ENCODE data around the gene SRPX. TPM values are rescaled to one million over a fixed set of nuclear protein-coding genes. Genes with fewer than 3 reads are reported as not detected.

The SRPX gene
- total RNA-seq, 1 donor from 2014 or later = 60.1 TPM

GRCh38 chrX:38236901-38237615 lies 16.4 kb upstream of the SRPX start:
- Histone ChIP-seq H3K27ac (ENCODE audit: low read depth, low read length) (no peak overlapping the region), H3K4me3 (ENCODE audit: insufficient read depth, low read depth, low read length) (no peak overlapping the region), H3K9me3 (ENCODE audit: insufficient read depth, low read depth, low read length) (no peaks in the 10 kb centered on the region), H3K79me2 (ENCODE audit: insufficient read depth, low read length) (no peaks in the 10 kb centered on the region), H4K20me1 (ENCODE audit: insufficient read depth, low read length) (no peaks in the 10 kb centered on the region), H2AFZ (ENCODE audit: low read depth, low read length) (no peak overlapping the region), H3K4me2 (ENCODE audit: low read length) (no peak overlapping the region), H3K36me3 (ENCODE audit: insufficient read depth, low read length) (no peaks in the 10 kb centered on the region), H3K27me3 (ENCODE audit: insufficient read depth, low read length) (no peaks in the 10 kb centered on the region), H3K4me1 (ENCODE audit: insufficient read depth, low read length) (peaks cover 10% of the 10 kb centered on the region), H3K9ac (ENCODE audit: low read length) (no peak overlapping the region)
- H3K36me3 Mint-ChIP-seq (ENCODE audit: low read depth, unreplicated experiment) = no peaks in the 10 kb centered on the region
- DNase-seq (ENCODE audit: low read depth) (peak; percentile 23), FAIRE-seq (peak; percentile 75)
- peaks cover 25% of the 10 kb centered on the region for H3K4me1 Mint-ChIP-seq (ENCODE audit: low read depth, unreplicated experiment)
- H3K4me3 Mint-ChIP-seq (ENCODE audit: unreplicated experiment) = no peak overlapping the region
- H3K27ac Mint-ChIP-seq (ENCODE audit: unreplicated experiment) = peak overlapping the region; percentile 66
- peaks cover 3% of the 10 kb centered on the region for H3K9me3 Mint-ChIP-seq (ENCODE audit: unreplicated experiment)
- no peaks in the 10 kb centered on the region for H3K27me3 Mint-ChIP-seq (ENCODE audit: low read depth, unreplicated experiment)
- TF ChIP-seq EZH2 (IDR thresholded peaks at IDR 0.05; ENCODE audit: insufficient read depth, low read length) = no peak
- no peak for TF ChIP-seq CTCF (IDR thresholded peaks at IDR 0.05; ENCODE audit: insufficient read depth, low read depth, low read length)

- FAIRE-seq = peak; percentile 92
- Histone ChIP-seq H2AFZ (ENCODE audit: low read depth, low read length) (no peak overlapping the region), H3K79me2 (ENCODE audit: insufficient read depth, low read length) (no peaks in the 10 kb centered on the region), H3K9me3 (ENCODE audit: insufficient read depth, low read depth, low read length) (no peaks in the 10 kb centered on the region), H3K9ac (ENCODE audit: low read length) (no peak overlapping the region), H3K36me3 (ENCODE audit: insufficient read depth, low read length) (no peaks in the 10 kb centered on the region), H3K27ac (ENCODE audit: low read depth, low read length) (no peak overlapping the region), H3K4me1 (ENCODE audit: insufficient read depth, low read length) (peaks cover 10% of the 10 kb centered on the region), H3K4me3 (ENCODE audit: insufficient read depth, low read depth, low read length) (no peak overlapping the region), H3K27me3 (ENCODE audit: insufficient read depth, low read length) (no peaks in the 10 kb centered on the region), H4K20me1 (ENCODE audit: insufficient read depth, low read length) (no peaks in the 10 kb centered on the region), H3K4me2 (ENCODE audit: low read length) (peak overlapping the region; percentile 55)
- DNase-seq (ENCODE audit: low read depth) = peak; percentile 82
- TF ChIP-seq CTCF (IDR thresholded peaks at IDR 0.05; ENCODE audit: insufficient read depth, low read depth, low read length) (no peak), EZH2 (IDR thresholded peaks at IDR 0.05; ENCODE audit: insufficient read depth, low read length) (no peak)
- Mint-ChIP-seq H3K9me3 (ENCODE audit: unreplicated experiment) (peaks cover 3% of the 10 kb centered on the region), H3K36me3 (ENCODE audit: low read depth, unreplicated experiment) (no peaks in the 10 kb centered on the region), H3K27ac (ENCODE audit: unreplicated experiment) (peak overlapping the region; percentile 38), H3K27me3 (ENCODE audit: low read depth, unreplicated experiment) (no peaks in the 10 kb centered on the region), H3K4me3 (ENCODE audit: unreplicated experiment) (peak overlapping the region; percentile 17), H3K4me1 (ENCODE audit: low read depth, unreplicated experiment) (peaks cover 25% of the 10 kb centered on the region)
Measured at GRCh38 chrX:38233891-38234667, 13.4 kb upstream of the SRPX start.

Data from astrocyte (in vitro differentiated cells and primary cell).